Right lobe of liver (tissue), 4 donors: ENCODE measurements around the gene BID.

Source experiments
- POLR2A ChIP-seq: fragments of 450-650 bp; IDR thresholded peaks from one replicate; pipeline ENCODE4 v1.6.1; 2017; ENCODE audit warnings: antibody characterized with exemption, mild to moderate bottlenecking
- TF ChIP-seq, protein P1 (sequence below), 4 donors: fragments of 200-600 bp in 3 of 4; fragments of 450-650 bp in 1 of 4; IDR thresholded peaks; one replicate each; pipeline versions ENCODE4 v1.5.1 to v1.8.0; 2016 to 2022; ENCODE audit warnings: antibody characterized with exemption in 4 of 4, mild to moderate bottlenecking in 2 of 4
- donor health status: DM: no; HTN: no; CAD: no.
- donor health status: DM: no; HTN: no; CAD: no.
- donor health status: DM: no; HTN: yes; CAD: no.

DNA sequence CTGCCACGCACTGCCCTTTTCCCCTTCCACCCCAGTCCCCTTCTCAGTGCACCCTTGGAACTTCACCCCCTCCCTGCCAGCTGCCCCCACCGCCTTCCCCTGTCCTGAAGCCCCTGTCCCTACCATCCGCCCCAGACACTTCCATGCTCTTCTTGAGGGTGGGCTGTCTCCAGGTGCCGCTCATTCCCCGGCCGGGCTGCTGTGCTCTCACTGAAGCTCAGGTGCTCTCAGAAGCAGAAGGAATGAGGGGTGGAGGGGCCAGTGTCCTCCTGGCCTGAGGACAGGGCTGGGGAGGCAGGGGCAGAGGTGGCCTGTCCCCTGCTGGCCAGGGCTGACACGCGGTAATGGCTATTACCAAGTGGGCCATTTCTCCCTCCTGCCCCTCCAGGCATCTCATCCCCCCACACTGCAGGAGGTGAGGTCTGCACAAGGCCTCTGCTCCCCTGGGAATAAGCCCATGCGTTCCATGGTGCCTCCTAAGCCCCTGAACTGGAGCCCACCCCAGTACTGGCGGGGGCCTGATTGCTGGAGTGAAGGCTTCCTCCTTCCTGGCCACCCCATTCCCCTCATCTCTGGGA is 6.6 kb upstream of the BID start:
- TF ChIP-seq, protein P1, sequence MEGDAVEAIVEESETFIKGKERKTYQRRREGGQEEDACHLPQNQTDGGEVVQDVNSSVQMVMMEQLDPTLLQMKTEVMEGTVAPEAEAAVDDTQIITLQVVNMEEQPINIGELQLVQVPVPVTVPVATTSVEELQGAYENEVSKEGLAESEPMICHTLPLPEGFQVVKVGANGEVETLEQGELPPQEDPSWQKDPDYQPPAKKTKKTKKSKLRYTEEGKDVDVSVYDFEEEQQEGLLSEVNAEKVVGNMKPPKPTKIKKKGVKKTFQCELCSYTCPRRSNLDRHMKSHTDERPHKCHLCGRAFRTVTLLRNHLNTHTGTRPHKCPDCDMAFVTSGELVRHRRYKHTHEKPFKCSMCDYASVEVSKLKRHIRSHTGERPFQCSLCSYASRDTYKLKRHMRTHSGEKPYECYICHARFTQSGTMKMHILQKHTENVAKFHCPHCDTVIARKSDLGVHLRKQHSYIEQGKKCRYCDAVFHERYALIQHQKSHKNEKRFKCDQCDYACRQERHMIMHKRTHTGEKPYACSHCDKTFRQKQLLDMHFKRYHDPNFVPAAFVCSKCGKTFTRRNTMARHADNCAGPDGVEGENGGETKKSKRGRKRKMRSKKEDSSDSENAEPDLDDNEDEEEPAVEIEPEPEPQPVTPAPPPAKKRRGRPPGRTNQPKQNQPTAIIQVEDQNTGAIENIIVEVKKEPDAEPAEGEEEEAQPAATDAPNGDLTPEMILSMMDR (IDR thresholded peaks at IDR 0.05), result no peak
- no peak for TF ChIP-seq POLR2A
